GM12874 (cell line): ENCODE measurements around the gene CTBP1.

Experiments used
- TF ChIP-seq, protein P1 (sequence below): IDR thresholded peaks from 2 replicates; pipeline ENCODE4 v1.5.1; 2011; ENCODE audit warnings: low read depth, mild to moderate bottlenecking, control low read depth, low read length, moderate library complexity; ENCODE audit not compliant: insufficient read depth

The CTBP1 gene

DNA sequence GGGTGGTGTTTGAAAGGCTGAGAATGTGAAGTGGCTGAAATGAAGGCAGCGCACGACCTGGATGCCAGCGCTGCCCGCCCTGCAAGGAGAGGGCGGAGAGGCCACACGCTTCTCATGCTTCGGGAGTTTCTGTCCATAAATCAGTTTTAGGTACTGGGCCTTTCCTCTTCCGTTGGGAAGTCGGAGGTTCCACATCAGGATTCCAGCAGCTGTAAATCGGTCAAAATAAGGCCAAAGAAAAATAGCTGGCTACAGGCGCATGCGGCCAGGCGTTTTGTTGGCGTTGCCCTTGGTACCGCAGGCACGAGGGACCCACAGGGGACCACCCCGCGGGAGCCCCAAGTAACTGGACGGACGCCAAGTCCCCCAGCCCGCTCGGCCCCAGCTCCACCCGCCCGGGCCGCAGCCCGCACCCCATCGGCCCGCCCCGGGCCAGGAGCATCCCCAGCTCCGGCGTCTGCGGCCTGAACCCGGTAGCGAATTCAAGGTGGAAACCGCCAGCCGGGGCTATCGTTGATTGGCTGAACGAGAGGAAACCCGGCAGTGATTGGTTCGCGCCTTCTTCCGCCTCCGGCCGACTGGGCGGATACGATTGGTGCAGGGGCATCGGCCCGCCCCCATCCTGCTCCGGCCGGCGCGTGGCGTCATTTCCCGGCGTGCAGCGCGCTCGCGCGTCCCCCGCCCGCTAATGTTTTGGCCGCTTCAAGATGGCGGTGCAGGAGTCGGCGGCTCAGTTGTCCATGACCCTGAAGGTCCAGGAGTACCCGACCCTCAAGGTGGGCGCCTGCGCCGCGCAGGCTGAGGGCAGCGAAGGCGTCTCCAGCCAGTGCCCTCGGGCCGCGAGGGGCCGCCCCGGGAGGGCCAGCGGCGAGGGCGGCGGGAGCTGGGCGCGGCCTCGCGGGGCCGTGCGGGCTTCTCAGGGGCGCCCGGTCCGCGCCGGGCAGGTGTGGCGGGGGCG lies 40.6 kb upstream of the CTBP1 start, which contains the start of gene MAEA:
Gene MAEA (plus strand): TSS at position 685 of the 958 bp plus-strand sequence. CDS start 23 bp downstream, at position 708.
- TF ChIP-seq, protein P1, sequence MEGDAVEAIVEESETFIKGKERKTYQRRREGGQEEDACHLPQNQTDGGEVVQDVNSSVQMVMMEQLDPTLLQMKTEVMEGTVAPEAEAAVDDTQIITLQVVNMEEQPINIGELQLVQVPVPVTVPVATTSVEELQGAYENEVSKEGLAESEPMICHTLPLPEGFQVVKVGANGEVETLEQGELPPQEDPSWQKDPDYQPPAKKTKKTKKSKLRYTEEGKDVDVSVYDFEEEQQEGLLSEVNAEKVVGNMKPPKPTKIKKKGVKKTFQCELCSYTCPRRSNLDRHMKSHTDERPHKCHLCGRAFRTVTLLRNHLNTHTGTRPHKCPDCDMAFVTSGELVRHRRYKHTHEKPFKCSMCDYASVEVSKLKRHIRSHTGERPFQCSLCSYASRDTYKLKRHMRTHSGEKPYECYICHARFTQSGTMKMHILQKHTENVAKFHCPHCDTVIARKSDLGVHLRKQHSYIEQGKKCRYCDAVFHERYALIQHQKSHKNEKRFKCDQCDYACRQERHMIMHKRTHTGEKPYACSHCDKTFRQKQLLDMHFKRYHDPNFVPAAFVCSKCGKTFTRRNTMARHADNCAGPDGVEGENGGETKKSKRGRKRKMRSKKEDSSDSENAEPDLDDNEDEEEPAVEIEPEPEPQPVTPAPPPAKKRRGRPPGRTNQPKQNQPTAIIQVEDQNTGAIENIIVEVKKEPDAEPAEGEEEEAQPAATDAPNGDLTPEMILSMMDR: no peak

DNA sequence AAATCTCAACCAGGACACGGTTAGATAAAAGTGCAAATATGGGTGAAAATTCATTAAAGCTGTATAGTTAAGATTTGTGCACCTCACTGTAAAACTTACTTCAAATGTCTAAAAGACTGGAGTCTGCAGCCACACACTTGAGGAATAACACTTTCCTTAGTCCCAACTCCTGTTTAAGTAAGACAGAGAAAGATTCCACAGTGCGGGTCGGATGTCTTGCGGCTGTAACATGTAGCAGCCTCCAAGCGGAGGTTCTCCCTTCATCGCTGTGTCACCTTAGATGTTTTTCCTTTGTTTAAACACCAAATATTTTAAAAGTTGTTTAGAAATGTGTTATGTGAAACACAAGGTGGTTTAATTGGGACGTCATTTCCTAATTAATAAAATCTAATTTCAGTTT lies 39.9 kb upstream of the CTBP1 start:
- TF ChIP-seq, protein P1: no peak

DNA sequence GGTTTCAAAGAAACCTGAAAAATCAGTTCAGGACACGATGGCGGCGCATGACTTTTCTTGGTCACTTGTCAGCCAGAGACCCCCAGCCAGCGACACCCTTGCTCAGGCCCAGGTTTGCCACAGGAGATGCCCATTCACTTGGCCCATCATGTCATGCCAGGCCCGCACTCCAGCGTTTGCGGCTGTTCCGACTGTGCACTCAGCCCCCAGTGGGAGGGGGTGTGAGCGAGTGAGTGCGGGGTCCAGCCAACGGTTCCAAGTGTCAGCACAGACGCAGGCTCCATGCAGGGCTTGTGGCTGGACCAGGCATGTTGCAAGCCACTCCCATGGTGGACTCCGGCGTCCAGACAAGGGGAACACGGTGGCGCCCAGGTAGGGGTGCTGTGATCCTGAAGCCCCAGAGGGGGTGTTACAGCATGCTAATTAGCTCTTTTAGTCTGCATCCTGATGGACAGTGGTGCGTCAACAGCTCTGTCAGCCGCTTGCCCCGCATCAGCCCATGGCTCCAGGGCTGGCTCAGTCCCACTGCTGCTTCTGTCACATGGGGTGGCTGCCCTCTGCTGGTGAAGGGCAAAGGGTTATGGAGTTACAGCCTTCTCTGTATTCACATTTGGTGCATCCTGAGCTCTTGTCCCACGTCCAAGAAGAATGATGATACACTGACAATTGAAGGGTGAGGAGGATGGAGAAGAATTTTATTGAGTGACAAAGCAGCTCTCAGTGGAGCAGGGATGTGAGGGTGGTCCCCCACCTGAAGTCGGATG lies 37.0 kb upstream of the CTBP1 start:
- TF ChIP-seq, protein P1: peak; percentile 22; the same call in 1 of the 2 replicates

DNA sequence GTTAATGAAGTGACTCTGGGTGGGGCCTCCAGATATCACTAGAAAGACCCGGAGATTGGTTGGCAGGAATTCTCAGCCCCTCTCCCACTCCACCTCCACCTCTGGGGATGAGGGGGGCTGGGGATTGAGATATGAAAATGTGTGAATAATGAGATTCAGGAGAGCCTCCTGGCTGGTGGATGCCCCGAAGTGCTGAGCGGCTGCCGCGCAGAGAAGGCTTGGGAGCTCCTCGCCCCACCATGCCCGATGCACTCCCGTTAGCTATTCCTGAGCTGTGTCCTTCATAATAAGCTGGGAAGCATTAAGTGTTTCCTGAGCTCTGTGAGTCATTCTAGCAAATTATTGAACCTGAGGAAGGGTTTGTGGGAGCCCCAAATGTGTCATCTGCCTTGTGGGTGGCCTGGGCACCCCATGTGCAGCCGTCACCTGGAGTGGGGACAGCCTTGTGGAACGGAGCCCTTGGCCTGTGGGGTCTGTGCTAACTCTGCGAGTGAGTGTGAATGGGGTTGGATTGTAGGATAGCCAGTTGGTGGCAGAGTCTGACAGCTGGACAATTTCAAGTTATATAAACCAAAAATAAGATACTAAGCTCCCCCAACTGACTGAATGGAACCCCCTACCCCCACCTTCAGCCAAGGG lies 36.3 kb upstream of the CTBP1 start:
- TF ChIP-seq, protein P1: no peak

DNA sequence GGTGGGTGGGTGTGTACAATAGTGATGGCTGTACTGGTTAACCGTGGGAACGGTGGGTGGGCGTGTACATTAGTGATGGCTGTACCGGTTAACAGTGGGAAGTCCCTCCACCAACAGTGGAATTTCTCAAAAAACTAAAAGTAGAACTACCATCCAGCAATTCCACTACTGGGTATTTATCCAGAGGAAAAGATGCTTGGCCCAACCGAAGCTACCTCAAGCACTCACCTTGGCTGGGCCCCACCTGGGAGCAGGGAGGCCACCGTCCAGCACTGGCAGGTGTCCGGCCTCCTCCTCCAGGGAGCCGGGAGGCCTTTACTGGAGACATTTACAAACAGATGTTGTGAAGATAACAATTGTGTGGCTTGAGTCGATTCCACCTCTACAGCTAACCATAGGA lies 34.8 kb upstream of the CTBP1 start:
- TF ChIP-seq, protein P1: no peak

DNA sequence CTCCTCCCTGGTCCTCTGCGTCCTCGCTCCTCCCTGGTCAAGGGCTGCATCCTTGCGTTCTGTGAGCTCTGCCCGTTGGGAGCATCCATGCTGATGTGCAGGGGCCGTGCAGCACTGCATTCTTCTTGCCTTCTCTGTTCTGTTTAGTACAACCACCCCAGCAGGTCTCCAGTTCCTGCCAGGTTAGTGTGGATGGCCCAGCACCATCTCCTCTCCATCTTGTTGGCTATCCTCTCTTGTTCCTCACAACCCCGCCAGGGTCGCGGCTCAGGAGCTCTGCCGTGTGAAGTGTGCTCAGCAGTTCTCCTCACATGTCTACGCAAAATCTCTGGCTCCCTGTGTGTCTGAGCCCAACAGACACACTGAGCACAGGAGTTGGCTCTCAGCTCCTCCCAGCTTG lies 30.3 kb upstream of the CTBP1 start:
- TF ChIP-seq, protein P1: no peak
